Epithelial cell of prostate (primary cell): ENCODE measurements around the gene RHCE.
"Not testable (repeated sequence)": the region's sequence is repeated elsewhere in the genome, so short reads cannot be mapped to it uniquely, and the experiment has no call there.

ENCODE experiments used
- DNase-seq: peaks from one replicate; pipeline ENCODE4 v3.0.0-alpha.2; 2011; ENCODE audit warnings: low read depth, low spot score
- H3K27ac ChIP-seq: fragments of 450-650 bp; 2 replicates; pipeline ENCODE4 v1.5.1; 2017; ENCODE audit warnings: mild to moderate bottlenecking

The RHCE gene

GRCh38 chr1:25433389-25434186, 13.0 kb upstream of the RHCE start:
- H3K27ac ChIP-seq, result no peak overlapping the region
- DNase-seq, result no peak

- no peak for DNase-seq
- H3K27ac ChIP-seq, result no peak overlapping the region
Measured at GRCh38 chr1:25432749-25433388, 12.2 kb upstream of the RHCE start.

DNA sequence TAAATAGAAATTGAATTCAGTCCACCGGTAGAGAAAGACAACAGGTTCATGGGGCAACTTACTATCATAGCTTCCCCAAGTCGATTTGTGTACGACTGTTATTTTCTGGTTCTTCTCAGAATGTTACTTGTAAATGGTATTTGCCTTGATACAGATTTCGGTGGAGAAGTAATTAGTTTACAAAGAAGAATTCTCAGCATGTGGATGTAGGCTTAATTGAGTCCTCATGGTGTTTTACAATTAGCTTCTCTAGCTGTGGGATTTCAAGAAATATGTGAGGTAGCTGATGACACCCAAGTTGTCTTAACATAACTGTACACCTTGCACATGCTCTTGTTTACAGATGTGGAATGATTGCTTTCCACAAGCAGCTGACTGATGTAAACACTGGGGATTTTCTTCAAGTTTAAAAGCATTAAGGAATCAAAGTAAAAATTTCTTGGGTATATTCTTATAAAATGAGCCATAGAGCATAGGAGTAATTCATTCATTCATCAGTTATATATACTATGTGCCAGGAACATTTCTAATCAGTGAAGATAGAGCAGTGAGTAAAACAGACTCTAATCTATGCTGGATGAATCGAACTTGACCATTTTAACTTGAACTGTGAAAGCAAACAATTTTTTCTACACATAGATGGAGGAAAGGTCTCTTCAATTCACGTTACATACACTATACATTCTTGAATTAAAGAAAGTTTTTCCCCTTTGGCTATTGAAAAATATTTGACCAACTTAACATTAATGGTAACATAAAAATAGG, 11.5 kb upstream of the RHCE start:
- H3K27ac ChIP-seq, result peak overlapping the region; percentile 56
- no peak for DNase-seq

GRCh38 chr1:25430967-25431881, 10.6 kb upstream of the RHCE start:
- H3K27ac ChIP-seq, result peak overlapping the region; percentile 56
- no peak for DNase-seq

DNA sequence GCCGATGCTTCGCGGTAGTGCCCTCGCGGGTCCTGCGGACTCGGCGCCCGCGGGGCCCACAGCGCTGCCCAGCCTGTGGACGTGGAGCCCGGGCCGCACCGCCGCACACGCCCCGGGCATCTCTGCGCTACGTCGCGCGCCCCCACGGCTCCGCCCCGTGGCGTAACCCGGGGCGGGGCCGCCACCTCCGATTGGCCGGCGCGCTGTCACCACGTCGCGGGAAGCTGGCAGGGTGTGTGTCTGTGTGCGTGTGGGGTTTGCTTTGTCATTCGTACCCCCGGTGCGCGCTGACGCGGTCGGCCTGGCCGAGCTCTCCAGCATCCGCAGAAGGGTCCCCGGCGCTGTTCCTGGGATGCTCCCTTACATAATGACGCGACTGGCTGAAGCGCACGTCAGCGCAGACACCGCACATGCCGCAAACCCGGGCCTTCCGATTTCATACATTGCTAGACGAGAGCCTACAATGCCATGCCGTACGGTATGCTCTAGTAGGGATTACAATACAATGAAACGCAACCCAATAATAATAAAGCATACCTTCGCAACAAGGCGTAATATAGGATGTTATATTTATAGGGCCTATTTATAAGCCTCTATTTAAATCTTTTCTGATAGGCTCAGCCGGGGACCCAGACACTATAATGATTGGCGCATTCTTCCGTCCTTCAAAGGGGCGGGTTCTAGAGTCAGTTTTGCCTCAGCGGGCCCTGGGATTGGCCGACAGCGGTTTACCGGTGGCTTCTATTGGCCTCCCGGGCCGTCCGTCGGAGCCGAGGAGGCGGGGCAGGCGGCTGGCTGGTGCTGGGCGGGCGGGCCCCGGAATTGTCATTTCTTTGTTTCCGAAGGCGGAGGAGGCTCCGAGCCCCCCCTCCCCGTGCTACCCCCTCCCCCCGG, 9.7 kb upstream of the RHCE start, which contains the start of gene MACO1:
MACO1 (plus strand) TSS at position 825 of the 894 bp plus-strand sequence. CDS start 202 bp downstream, outside the sequence.
- DNase-seq, result peak; percentile 64
- peak within 1 kb of the TSS; percentile 56 for H3K27ac ChIP-seq

- no peak overlapping the region for H3K27ac ChIP-seq
Measured at GRCh38 chr1:25428475-25429166, 8.0 kb upstream of the RHCE start.

DNA sequence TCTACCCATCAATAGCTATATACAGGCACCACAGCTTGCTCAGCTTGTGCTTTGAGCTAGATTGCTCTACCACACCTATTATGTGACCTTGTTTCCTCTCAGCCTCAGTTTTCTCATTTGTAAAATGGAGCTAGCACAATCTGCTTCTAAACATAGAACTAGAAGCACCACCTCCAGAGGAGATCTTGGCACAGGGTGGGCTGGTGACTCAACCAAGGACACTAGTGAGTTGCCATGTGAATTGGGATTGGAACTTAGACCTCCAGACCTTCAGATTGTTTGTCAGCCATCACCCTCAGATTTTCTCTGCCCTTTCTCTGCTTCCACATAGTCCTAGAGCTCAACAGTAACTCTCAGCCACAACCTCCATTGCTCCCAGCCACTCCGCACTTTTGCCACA, 7.1 kb upstream of the RHCE start:
- no peak overlapping the region for H3K27ac ChIP-seq
- no peak for DNase-seq

More at GRCh38 chr1:25428475-25429166, 8.0 kb upstream of the RHCE start:
- no peak for DNase-seq

DNA sequence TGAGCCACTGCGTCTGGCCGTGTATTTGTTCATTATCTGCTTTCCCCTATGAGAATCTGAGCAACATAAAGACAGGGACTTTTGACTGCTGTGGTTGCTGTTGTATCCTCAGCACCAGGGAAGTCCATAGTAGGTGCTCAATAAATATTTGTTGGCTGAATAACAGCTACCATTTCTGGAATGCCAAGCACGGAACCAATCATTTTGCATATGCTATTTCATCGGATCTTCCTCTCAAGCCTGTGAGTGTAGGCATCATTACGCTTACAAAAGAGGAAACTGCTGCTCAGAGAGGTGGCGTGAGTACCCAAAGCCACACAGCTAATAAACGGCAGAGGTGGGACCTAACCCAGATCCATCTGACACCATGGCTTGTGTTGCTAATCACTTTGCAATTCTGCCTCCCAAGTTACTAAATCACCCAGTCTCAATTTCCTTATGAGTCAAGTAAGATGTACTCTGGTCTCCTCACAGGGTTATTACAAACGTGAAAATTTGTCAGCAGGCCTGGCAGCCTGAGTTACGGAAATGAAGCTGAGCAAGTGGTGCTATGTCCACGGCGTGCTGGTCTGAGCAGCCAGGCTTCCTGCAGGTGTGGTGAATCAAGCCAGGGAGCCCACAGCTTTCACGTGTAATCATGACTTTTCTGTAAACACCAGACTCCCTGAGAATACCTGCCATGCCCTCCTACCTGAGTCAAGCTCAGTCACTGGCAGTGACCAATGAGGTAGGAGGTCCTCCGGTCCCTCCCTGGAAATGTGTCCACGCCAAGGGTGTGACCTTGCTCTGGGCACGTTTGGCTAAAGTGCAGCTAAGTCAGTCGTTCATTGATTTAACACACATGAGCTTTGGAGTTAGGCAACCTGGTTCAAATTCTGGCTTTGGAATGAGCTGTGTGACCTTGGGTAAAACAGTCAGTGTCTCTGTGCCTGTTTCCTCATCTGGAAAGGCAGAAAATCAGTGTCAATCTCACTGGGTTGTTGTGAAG, 4.8 kb upstream of the RHCE start:
- peak overlapping the region; percentile 88 for H3K27ac ChIP-seq
- peak; percentile 96 for DNase-seq

DNA sequence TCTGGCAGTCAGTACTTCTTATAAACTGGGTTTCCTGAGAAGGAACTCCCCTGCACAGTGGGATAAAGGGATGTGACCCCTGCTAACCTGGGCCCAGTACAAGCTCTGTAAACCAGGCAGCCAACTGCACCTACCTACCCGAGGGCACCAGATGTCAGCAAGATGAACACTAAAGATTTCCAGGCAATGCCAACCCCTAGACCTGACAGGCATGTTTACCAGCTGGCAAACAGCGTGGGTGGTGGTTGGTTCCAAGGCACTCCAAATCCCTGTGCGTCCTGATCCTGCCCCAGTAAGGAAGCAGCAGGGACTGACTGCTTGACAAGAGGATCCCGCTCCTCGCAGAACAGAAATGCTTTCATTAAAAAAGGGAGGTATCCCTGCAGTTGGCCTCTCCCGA, 2.6 kb upstream of the RHCE start:
- not testable (repeated sequence) for DNase-seq, H3K27ac ChIP-seq

GRCh38 chr1:25419339-25419738, 1.3 kb downstream of the RHCE start:
- not testable (repeated sequence) for H3K27ac ChIP-seq, DNase-seq

GRCh38 chr1:25417280-25417679, 3.3 kb downstream of the RHCE start:
- DNase-seq, H3K27ac ChIP-seq: not testable (repeated sequence)

DNA sequence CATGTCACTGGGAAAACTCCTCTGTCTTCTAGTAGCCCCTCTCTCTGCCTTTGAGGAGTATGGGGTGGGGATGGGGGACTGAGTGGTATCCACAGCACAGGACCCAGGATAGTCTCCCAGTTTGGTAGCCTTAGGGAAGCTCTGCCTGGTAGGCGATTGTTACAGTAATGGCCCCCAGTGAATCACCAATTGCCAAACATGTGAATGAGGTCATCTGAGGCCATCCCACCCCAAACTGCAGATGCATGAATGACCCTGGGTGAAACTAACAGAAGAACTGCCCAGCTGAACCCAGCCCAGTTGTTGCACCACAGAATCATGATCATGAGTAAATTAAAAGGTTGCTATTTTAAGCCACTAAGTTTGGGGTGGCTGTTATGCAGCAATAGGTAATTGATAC, 6.0 kb downstream of the RHCE start:
- not testable (repeated sequence) for DNase-seq, H3K27ac ChIP-seq

GRCh38 chr1:25414157-25414556, 6.5 kb downstream of the RHCE start:
- not testable (repeated sequence) for H3K27ac ChIP-seq, DNase-seq

DNA sequence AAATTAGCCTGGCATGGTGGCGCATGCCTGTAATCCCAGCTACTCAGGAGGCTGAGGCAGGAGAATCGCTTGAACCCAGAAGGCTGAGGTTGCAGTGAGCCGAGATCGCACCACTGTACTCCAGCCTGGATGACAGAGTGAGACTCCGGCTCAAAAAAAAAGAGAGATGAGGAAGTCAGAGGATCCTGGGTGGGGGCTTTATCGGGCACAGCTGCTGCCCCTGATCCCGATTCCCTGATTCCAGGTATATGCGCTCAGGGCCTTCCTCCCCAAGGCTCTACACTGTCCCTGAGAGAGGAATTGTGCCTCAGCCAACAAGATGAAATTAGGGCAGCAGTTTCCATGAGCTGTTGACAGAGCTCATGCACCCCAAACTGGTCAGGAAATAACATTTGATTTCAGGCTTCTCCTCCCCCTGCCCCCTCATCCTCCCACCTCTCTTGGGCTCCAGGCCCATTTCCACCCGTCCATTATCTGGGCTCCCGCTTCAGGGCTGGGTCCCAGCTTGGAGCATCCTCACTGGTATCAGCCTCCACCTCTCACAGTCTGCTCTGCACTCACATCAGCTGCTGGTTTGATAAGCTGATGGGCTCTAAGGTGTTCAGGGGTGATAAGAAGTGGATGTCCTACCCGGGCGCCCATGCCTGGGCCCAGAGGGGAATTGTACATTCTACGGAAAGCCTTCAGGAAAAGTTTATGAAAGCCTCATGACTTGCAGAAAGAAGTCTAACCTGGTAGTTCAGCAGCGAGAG, 7.6 kb downstream of the RHCE start:
- not testable (repeated sequence) for DNase-seq, H3K27ac ChIP-seq

GRCh38 chr1:25409641-25410427, 10.8 kb downstream of the RHCE start:
- H3K27ac ChIP-seq, DNase-seq: not testable (repeated sequence)
